ENCODE measurements around the gene ABCA2.

- TF ChIP-seq POLR2A (IDR thresholded peaks at IDR 0.05) (no peak), CTCF (IDR thresholded peaks at IDR 0.05) (no peak), POLR2AphosphoS5 (IDR thresholded peaks at IDR 0.05) (no peak), EP300 (IDR thresholded peaks at IDR 0.05) (no peak)
These were observed 42.9 kb downstream of the ABCA2 start for GRCh38 chr9:136985027-136985602.

Measured in stomach (tissue), 4 donors.